Measurements from ENCODE around the gene KRTAP19-6. TPM values are rescaled to one million over a fixed set of nuclear protein-coding genes. Genes with fewer than 3 reads are reported as not detected.
"Not testable (repeated sequence)": the region's sequence is repeated elsewhere in the genome, so short reads cannot be mapped to it uniquely, and the experiment has no call there.

Gene KRTAP19-6, protein sequence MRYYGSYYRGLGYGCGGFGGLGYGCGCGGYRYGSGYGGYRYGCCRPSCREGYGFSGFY
- not detected for polyA plus RNA-seq (ENCODE audit: insufficient read depth in 1 of 5, insufficient read length in 5 of 5, low replicate concordance in 1 of 5)
- long read RNA-seq, donor 1, result 0 reads
- long read RNA-seq, donor 2, result 0 reads
- long read RNA-seq, donor 3, result 0 reads
- long read RNA-seq, donor 4, result 0 reads
- long read RNA-seq, donor 5, result 0 reads
- long read RNA-seq, donor 6, result 0 reads
- long read RNA-seq, donor 7, result 0 reads
- long read RNA-seq, donor 8, result 0 reads

DNA sequence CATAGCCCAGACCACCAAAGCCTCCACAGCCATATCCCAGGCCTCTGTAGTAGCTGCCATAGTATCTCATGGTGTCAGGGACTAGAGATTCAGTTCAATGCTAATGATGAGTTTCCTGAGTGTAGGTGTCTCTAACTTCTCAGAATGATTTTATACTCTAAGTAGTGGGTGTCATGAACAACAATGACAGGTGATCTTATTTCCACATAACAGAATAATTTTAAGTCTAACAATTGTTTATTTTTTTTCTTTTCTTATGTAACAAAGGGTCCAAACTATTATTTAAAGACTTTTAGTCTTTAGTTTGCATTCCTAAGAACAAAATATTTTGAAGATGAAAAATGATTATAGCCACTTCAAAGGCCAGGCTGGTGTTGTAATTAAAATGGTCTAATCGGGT is at the start of gene KRTAP19-6:
Gene KRTAP19-6 (minus strand): TSS at position 101 of the 400 bp plus-strand sequence. CDS start 31 bp downstream, at position 70.
- DNase-seq, result no peak

DNA sequence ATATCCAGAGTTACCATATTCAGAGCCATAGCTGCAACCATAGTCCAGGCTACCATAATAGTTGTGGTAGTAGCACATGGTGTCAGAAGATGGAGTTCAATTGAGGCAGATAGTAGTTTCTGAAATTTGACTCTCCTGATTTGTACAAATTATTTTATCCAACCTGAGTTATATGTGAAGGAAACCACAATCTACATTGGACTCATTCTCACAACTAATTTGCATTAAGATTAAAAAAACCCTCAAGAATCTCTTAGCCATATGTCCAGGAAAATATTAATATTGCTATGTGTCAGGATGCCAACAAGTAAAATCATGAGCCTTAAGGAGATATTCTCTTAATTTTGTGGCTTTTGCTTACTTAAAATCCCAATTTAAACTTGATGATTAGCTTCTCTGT is 48.6 kb upstream of the KRTAP19-6 start, which contains the start of gene KRTAP22-2:
Gene KRTAP22-2 (minus strand): TSS at position 101 of the 400 bp plus-strand sequence.
- no peak for DNase-seq

DNA sequence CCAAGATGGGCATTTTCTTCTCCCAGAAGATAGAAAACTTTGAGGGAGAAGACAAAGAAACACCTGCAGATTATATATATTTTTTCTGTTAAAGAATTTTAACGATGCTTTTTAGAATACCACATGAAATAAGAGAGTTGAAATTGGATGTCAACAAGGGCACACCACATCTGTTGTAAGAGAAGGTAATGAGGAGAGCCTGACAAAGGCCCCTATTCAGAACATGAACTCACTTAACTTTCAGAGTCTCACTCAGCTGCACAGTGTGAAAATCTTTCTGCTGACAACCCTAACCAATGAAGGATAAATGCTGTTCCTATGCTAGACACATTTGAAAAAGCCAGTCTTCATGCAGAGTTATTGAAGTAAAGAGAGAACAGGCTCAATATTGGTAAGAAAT is 41.2 kb upstream of the KRTAP19-6 start:
- DNase-seq, result no peak

DNA sequence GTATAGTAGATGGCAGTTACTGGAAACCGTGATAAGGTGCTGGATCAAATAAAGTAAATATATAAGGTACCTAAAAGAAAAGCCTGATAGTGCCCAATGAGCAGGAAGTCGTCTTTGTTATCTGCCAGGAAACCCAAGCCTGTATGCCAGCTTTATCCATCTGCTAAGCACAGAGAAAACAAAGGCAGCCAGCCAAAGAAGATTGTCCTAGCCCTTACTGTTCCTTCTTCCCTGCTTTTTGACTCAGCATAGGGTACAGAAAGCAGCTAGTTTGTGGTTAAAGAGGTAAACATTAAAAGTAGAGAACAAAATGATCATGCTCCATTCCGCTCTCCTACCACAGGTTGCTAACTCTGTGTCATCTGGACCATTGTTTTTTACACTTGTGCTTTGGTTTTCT is 38.5 kb upstream of the KRTAP19-6 start:
- no peak for DNase-seq

DNA sequence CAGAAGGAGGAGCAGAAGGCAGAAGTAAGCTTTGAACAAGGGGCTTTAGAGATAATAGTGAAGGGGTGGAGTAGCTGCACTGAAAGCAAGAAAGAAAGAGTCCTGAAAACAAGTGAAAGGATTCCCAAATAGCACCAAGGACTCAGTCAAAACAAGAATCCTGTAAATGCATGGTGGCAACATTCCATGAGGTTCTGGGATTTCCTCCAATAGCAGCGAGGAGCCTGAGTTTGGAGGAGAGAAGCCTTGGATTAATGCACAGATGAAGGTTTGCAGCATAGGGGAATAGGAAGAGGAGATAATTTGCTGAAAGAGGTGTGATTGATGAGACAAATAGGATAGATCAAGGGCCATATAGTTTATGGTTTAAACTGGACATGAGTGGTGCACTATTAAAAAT is 37.7 kb upstream of the KRTAP19-6 start:
- no peak for DNase-seq

DNA sequence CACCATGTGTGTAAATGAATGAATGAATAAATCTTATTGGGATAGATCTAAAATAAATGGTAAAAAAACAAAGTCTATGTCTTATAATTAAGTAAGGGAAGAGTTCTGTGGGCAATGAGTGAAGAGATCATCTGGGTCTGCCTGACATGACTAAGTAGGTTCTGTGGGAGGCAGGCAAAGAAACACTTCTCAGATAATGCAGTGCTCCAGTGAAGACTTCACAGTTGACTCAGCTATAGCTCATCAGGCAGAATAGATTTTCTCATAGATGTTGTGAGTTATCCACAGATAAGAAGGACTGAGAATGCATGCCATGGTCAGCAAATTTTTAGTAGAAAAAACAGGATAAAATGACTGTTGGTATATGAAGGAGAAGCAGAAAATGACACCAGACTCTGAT is 36.1 kb upstream of the KRTAP19-6 start:
- DNase-seq, result no peak

DNA sequence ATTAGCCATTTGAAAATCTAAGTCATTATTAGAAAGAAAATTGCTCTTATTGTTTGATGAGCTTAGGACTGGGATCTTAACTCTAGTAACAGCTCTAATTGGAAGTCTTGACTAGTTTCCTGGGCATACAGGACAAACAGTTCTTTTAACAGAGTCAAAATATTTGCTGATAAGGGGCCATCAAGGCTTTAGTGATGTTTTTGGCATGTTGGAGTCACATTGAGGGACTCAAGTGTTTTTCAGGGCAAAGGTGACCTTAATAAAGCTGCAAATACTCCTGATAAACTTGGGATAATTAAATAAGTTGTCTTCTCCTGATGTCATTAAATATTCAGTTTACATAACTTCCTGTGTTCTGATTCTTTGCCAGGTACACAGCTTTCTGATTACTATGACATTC is 26.0 kb upstream of the KRTAP19-6 start:
- DNase-seq, result no peak

DNA sequence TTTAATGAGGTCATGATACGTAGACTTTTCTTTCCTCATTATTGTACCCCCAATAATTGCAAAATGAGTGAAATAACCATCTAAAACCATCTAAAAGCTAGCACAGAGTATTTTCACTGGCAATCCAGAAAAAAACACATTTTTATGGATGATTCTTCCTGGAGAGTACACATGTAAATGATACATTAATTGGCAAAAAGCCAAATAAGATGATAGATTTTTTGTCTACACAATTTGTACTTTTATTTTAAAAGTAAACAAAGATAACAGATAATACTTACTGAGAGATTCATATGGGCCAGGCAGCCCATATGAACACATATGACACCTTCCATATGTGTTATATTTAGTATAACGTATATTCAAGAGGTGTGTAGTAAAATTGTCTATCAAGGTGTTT is 22.0 kb upstream of the KRTAP19-6 start:
- DNase-seq, result no peak

DNA sequence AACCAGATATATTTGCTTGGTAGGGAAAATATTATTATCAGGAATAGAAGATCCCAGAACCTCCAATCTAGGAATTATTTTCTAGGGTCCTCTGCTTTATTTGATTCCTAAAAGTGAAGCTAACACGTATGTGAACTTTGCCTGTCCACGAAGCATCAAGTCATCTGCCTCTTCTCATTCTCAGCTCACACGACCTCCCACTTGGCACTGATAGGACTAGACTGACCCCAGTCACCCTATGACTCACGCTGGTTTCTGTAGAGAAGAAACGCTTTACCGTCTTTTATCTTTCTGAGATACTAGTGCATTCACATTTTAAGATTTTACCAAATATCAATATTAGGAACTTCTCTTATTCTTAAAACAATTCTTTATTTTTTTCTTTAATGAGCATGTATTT is 21.4 kb upstream of the KRTAP19-6 start:
- no peak for DNase-seq

DNA sequence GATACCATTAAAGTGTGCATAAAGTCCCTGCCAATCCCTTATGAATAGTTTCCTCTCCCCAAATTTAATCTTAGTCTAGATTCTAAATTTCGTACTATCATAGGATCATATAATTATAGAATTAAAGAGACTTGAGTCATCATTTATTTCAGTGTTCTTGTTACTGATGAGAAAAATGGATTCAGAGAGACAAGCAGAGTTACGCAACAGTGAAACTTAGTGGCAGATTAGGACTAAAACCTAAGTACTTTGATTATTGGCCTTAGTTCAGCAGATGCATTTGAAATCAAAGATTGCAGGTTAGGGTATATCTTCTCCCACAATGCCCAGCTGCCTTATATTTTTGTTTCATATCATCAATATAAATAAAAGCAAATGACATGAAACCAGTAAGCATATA is 20.3 kb upstream of the KRTAP19-6 start:
- DNase-seq, result no peak

DNA sequence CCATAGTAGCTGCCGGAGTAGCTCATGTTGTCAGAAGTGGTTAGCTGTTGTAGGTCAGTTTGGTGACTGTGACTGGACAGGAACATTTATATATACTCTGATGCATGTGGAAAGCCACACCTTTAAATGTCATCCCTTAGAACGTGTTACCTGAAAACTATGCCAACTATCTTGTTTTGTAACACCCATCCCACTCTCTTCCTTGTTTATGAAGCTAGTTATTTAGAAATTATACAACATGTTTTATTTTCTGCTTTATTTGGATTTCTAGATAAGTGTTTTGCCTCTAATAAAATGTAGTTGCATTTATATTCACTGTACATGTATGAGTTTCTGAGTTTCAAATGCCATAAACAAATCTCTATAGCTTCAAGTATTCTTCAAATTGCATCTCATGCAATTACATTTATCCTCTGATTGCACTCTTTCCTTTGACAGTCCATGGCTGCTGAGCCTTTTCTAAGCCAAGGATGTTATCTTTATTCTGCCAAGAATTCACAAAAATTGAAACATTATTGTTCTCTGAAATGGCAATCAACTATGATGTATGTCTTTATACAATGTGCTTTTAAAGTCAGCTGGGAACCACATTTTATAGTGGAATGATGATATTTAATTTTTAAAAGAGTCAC is 19.7 kb upstream of the KRTAP19-6 start, which contains the start of gene KRTAP19-7:
Gene KRTAP19-7 (minus strand): TSS at position 51 of the 632 bp plus-strand sequence. CDS start 25 bp downstream, at position 26.
- no peak for DNase-seq

DNA sequence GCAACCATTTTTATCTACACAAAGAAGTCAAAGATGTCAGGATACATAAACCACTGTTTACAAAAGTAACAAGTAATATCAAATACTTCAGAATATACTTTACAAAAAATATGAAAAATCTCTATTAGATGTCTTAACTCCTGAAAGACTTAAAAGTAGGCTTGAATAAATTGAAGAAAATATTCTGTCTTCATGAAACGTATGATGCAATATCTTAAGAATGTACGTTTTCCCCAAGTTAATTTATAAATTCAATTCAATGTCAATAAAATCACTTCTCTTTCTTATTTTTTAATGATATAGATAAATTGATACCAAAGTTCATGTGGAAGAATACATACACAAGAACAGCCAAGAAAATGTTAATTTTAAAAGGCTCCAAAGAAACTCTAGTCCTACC is 13.4 kb upstream of the KRTAP19-6 start:
- no peak for DNase-seq

DNA sequence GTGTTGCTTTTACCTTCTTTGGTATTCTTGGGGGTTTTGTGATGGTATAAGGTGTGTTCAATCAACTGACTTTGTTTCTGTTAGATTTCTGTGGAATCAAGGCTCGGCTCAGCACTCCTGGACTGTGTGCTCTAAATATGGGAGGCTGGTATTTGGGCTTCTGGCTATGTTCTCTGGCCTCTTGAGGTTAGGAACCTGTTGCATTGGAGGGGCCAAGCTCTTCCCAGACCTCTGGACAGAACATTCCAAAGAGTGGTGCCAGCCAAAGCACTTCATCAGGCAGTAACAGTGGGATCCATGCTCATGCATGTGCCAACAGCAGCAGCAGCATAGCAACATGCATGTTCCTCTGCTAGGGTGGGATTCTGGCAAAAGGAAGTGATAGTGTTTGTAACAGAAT is 11.1 kb upstream of the KRTAP19-6 start:
- DNase-seq, result no peak

DNA sequence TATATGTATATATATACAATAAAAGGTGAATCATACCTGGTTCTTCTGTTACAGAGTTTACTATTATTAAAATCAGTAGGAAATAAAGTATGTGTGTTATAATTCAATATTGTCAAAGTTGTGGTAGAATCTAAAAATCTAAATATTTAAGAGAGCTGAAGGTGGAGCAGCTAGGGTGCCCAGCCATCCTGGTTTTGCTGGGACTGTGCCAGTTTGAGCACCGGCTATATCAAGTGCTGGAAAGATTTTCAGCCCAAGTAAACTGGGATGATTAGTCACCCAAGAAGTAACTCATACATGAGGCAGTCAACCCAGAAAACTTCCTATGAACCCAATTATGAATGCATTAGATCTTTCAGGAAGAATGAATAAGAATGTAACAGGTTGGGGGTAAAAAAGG is 22.8 kb downstream of the KRTAP19-6 start:
- no peak for DNase-seq

DNA sequence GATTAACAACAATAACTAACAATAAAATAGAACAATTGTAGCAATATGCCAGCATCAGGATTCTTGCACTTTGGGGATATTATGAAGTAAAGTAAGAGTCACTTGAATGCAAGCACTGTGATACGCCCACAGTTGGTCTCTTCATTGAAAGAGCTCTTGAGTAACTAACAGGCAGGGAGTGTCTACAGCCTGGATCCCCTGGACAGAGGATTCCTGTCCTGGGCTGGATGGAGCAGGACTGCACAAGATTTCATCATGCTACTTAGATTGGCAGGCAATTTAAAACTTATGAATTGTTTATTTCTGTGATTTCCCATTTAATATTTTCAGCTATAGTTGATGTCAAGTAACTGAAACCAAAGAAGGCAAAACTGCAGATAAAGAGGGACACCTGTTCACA is 26.0 kb downstream of the KRTAP19-6 start:
- no peak for DNase-seq

DNA sequence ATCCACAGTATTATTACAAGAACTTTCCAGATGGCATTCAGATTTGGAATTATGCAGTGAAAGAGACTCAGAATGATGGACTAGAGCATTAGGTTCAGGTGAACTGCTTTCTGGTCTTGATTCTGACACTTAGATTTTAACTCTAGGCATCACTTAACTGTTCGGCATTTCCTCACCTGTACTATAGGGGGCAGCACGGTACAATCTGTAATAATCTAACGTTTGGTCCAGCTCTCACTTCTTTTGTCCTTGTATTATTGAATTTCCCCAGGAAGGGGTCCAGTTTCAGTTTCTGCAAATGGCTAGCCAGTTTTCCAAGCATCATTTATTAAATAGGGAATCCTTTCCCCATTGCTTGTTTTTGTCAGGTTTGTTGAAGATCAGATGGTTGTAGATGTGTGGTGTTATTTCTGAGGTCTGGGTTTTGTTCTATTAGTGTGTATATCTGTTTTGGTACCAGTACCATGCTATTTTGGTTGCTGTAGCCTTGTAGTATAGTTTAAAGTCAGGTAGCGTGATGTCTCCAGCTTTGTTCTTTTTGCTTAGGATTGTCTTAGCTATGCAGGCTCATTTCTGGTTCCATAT is 36.0 kb downstream of the KRTAP19-6 start:
- DNase-seq, result not testable (repeated sequence)

DNA sequence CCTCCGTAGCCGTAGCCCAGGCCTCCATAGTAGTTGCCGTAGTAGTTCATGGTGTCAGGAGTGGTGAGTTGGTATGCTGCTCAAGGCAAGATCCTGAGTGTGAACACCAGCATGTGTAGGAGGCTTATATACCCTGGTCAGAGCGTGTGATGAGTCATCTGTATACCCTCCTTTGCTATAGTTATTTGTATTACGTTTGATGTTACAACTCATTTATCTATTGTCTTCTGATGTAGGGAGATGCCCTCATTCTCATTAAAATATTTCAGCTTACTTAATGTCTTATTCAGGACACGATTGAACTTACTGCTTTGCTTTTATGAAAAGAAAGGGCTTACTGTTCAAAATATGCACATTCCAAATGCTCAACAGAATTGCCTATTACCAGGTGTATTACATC is 39.6 kb downstream of the KRTAP19-6 start, which contains the start of gene KRTAP19-5:
Gene KRTAP19-5 (minus strand): TSS at position 101 of the 400 bp plus-strand sequence. CDS start 51 bp downstream, at position 50.
- no peak for DNase-seq

DNA sequence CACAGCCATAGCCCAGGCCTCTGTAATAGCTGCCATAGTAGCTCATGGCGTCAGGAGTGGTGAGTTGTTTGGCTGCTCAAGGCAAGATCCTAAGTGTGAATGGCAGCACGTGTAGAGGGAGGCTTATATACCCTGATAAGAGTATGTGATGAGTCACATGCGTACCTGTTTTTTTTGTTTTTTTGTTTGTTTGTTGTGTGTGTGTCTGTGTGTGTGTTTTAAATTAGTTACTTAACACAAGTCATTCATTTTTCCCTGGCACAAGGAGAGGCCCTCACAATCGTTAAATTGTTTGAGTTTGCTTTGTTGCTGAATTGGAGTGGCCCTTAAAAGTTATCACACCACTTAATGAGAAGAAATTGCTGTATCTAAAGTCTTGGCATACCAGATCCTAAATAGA is 44.6 kb downstream of the KRTAP19-6 start, which contains the start of gene KRTAP19-4:
Gene KRTAP19-4 (minus strand): TSS at position 101 of the 400 bp plus-strand sequence. CDS start 55 bp downstream, at position 46.
- no peak for DNase-seq

DNA sequence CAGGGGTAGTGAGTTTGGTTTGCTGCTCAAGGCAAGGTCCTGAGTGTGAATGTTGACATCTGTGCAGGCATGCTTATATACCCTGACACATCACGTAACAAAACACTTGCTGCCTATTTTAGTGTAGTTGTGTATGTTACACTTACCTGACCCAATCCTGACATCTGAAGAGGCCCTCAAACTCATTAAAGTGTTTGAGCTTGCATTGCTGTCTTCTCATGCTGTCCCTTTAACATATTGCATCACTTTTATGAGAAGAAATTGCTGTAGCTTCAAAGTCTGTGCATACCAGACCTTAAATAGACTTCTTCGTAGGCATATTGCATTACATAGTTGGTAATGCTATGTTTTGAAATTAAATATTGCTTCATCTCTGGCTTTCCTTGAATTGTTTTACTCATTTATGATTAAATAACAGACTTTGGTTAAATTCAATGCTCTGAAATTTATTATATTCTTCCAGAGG is 49.7 kb downstream of the KRTAP19-6 start, which contains the start of gene KRTAP19-3:
Gene KRTAP19-3 (minus strand): TSS at position 51 of the 466 bp plus-strand sequence. CDS start 56 bp downstream, outside the sequence.
- no peak for DNase-seq

All from right lung (tissue), 10 donors.